ENCODE measurements around the gene MMP20.

The MMP20 gene

GRCh38 chr11:102615077-102615893 lies 9.8 kb downstream of the MMP20 start:
- no peak for DNase-seq (ENCODE audit: low spot score)
- no peak for TF ChIP-seq CTCF (IDR thresholded peaks at IDR 0.05)
- Histone ChIP-seq H3K4me3 (no peak overlapping the region), H3K27ac (no peak overlapping the region)

- no peak for DNase-seq (ENCODE audit: low spot score)
- Histone ChIP-seq H3K4me3 (no peak overlapping the region), H3K27ac (no peak overlapping the region)
- no peak for TF ChIP-seq CTCF (IDR thresholded peaks at IDR 0.05)
These were observed 10.6 kb downstream of the MMP20 start for GRCh38 chr11:102614485-102614884.

- no peak for DNase-seq (ENCODE audit: low spot score)
- TF ChIP-seq CTCF (IDR thresholded peaks at IDR 0.05) = no peak
- H3K4me3 ChIP-seq = no peak overlapping the region
- no peak overlapping the region for H3K27ac ChIP-seq
These were observed 11.1 kb downstream of the MMP20 start for GRCh38 chr11:102614031-102614430.

- no peak for TF ChIP-seq CTCF (IDR thresholded peaks at IDR 0.05)
- H3K27ac ChIP-seq = no peak overlapping the region
- H3K4me3 ChIP-seq = no peak overlapping the region
- no peak for DNase-seq (ENCODE audit: low spot score)
These were observed 11.7 kb downstream of the MMP20 start for GRCh38 chr11:102613450-102613849.

- no peak overlapping the region for H3K4me3 ChIP-seq
- TF ChIP-seq CTCF (IDR thresholded peaks at IDR 0.05) = no peak
- DNase-seq (ENCODE audit: low spot score) = no peak
- no peak overlapping the region for H3K27ac ChIP-seq
These were observed 13.8 kb downstream of the MMP20 start for GRCh38 chr11:102611291-102611690.

- Histone ChIP-seq H3K4me3 (no peak overlapping the region), H3K27ac (no peak overlapping the region)
- TF ChIP-seq CTCF (IDR thresholded peaks at IDR 0.05) = no peak
- no peak for DNase-seq (ENCODE audit: low spot score)
These were observed 14.9 kb downstream of the MMP20 start for GRCh38 chr11:102610200-102610599.

- Histone ChIP-seq H3K4me3 (no peak overlapping the region), H3K27ac (no peak overlapping the region)
- DNase-seq (ENCODE audit: low spot score) = no peak
- no peak for TF ChIP-seq CTCF (IDR thresholded peaks at IDR 0.05)
These were observed 16.4 kb downstream of the MMP20 start for GRCh38 chr11:102608699-102609098.
